ENCODE results near the gene NFIL3.
"Not testable (repeated sequence)": the region's sequence is repeated elsewhere in the genome, so short reads cannot be mapped to it uniquely, and the experiment has no call there.

Gene NFIL3
- 5.6 to 19.8 reads per million in 2 donors for total RNA-seq

GRCh38 chr9:91423785-91424402 is at the start of gene NFIL3:
NFIL3 (minus strand) TSS chr9:91423832; CDS start chr9:91410734, 13,098 bp downstream.
- DNase-seq: peak; percentile 67

- DNase-seq: not testable (repeated sequence)
These were observed 47.9 kb upstream of the NFIL3 start for GRCh38 chr9:91471524-91471923.

- no peak for DNase-seq
These were observed 41.8 kb upstream of the NFIL3 start for GRCh38 chr9:91465420-91465819.

GRCh38 chr9:91458906-91459305 is 35.3 kb upstream of the NFIL3 start:
- DNase-seq: no peak

GRCh38 chr9:91452844-91453243 is 29.2 kb upstream of the NFIL3 start:
- no peak for DNase-seq

GRCh38 chr9:91451431-91452270 is 28.0 kb upstream of the NFIL3 start:
- no peak for DNase-seq

- DNase-seq: no peak
These were observed 21.5 kb upstream of the NFIL3 start for GRCh38 chr9:91445135-91445534.

- no peak for DNase-seq
These were observed 20.4 kb upstream of the NFIL3 start for GRCh38 chr9:91443994-91444392.

GRCh38 chr9:91443321-91443993 is 19.8 kb upstream of the NFIL3 start:
- DNase-seq: no peak

GRCh38 chr9:91436841-91437240 is 13.2 kb upstream of the NFIL3 start:
- no peak for DNase-seq

- DNase-seq: no peak
These were observed 9.5 kb upstream of the NFIL3 start for GRCh38 chr9:91433180-91433579.

GRCh38 chr9:91431485-91431884 is 7.9 kb upstream of the NFIL3 start:
- DNase-seq: no peak

GRCh38 chr9:91429501-91429900 is 5.9 kb upstream of the NFIL3 start:
- DNase-seq: no peak

- DNase-seq: no peak
These were observed 5.3 kb upstream of the NFIL3 start for GRCh38 chr9:91428927-91429351.

- no peak for DNase-seq
These were observed 4.8 kb upstream of the NFIL3 start for GRCh38 chr9:91428436-91428835.

- DNase-seq: no peak
These were observed 4.2 kb upstream of the NFIL3 start for GRCh38 chr9:91427873-91428272.

- no peak for DNase-seq
These were observed 2.6 kb upstream of the NFIL3 start for GRCh38 chr9:91426123-91426745.

- no peak for DNase-seq
These were observed 1.6 kb upstream of the NFIL3 start for GRCh38 chr9:91425271-91425670.

- peak; percentile 35 for DNase-seq
These were observed 958 bp upstream of the NFIL3 start for GRCh38 chr9:91424403-91425176.

GRCh38 chr9:91422758-91423711 is 597 bp downstream of the NFIL3 start:
- peak; percentile 39 for DNase-seq
